Measurements from ENCODE around the gene TBC1D1.

Gene TBC1D1

GRCh38 chr4:37995299-37995821 lies 104.5 kb downstream of the TBC1D1 start:
- DNase-seq: no peak

- DNase-seq: no peak
These were observed 105.3 kb downstream of the TBC1D1 start for GRCh38 chr4:37995981-37996775.

GRCh38 chr4:37998226-37998625 lies 107.3 kb downstream of the TBC1D1 start:
- no peak for DNase-seq

- DNase-seq: no peak
These were observed 108.3 kb downstream of the TBC1D1 start for GRCh38 chr4:37999000-37999716.

GRCh38 chr4:37999965-38000364 lies 109.1 kb downstream of the TBC1D1 start:
- DNase-seq: no peak

GRCh38 chr4:38001927-38002326 lies 111.0 kb downstream of the TBC1D1 start:
- DNase-seq: no peak

- no peak for DNase-seq
These were observed 111.7 kb downstream of the TBC1D1 start for GRCh38 chr4:38002451-38003071.

- DNase-seq: no peak
These were observed 112.2 kb downstream of the TBC1D1 start for GRCh38 chr4:38003102-38003501.

- DNase-seq: no peak
These were observed 112.7 kb downstream of the TBC1D1 start for GRCh38 chr4:38003628-38004027.

- no peak for DNase-seq
These were observed 113.2 kb downstream of the TBC1D1 start for GRCh38 chr4:38004062-38004461.

GRCh38 chr4:38004887-38005286 lies 114.0 kb downstream of the TBC1D1 start:
- no peak for DNase-seq

GRCh38 chr4:38005637-38006036 lies 114.8 kb downstream of the TBC1D1 start:
- no peak for DNase-seq

GRCh38 chr4:38007645-38008044 lies 116.8 kb downstream of the TBC1D1 start:
- no peak for DNase-seq

- DNase-seq: no peak
These were observed 117.7 kb downstream of the TBC1D1 start for GRCh38 chr4:38008571-38009021.

GRCh38 chr4:38009421-38009820 lies 118.5 kb downstream of the TBC1D1 start:
- no peak for DNase-seq

- DNase-seq: no peak
These were observed 119.1 kb downstream of the TBC1D1 start for GRCh38 chr4:38009949-38010348.

GRCh38 chr4:38011511-38012162 lies 120.8 kb downstream of the TBC1D1 start:
- no peak for DNase-seq

GRCh38 chr4:38013461-38014366 lies 122.8 kb downstream of the TBC1D1 start:
- no peak for DNase-seq

GRCh38 chr4:38014421-38014852 lies 123.6 kb downstream of the TBC1D1 start:
- no peak for DNase-seq

- no peak for DNase-seq
These were observed 125.1 kb downstream of the TBC1D1 start for GRCh38 chr4:38015886-38016515.

- no peak for DNase-seq
These were observed 125.8 kb downstream of the TBC1D1 start for GRCh38 chr4:38016698-38017097.

Data from effector CD8-positive, alpha-beta T cell (primary cell).